Glutamatergic neuron (in vitro differentiated cells): ENCODE results near the gene TAS2R41. TPM values are rescaled to one million over a fixed set of nuclear protein-coding genes. Genes with fewer than 3 reads are reported as not detected.

ENCODE experiments used
- DNase-seq: peaks from one replicate; pipeline ENCODE4 v3.0.0; 2022
- H3K27ac Mint-ChIP-seq: one replicate; pipeline ENCODE4 v1.8.0; 2020; ENCODE audit warnings: mild to moderate bottlenecking, mixed read lengths, inconsistent platforms; ENCODE audit not compliant: unreplicated experiment
- H3K27me3 Mint-ChIP-seq: one replicate; pipeline ENCODE4 v1.8.0; 2020; ENCODE audit warnings: mild to moderate bottlenecking, moderate library complexity, mixed read lengths, inconsistent platforms; ENCODE audit not compliant: unreplicated experiment
- H3K36me3 Mint-ChIP-seq: one replicate; pipeline ENCODE4 v1.8.0; 2020; ENCODE audit warnings: mild to moderate bottlenecking, mixed read lengths, inconsistent platforms; ENCODE audit not compliant: unreplicated experiment
- H3K4me1 Mint-ChIP-seq: one replicate; pipeline ENCODE4 v1.8.0; 2020; ENCODE audit warnings: mild to moderate bottlenecking, low read depth, mixed read lengths, inconsistent platforms; ENCODE audit not compliant: unreplicated experiment
- H3K4me3 Mint-ChIP-seq: one replicate; pipeline ENCODE4 v1.8.0; 2020; ENCODE audit warnings: mild to moderate bottlenecking, mixed read lengths, inconsistent platforms; ENCODE audit not compliant: unreplicated experiment
- H3K9me3 Mint-ChIP-seq: one replicate; pipeline ENCODE4 v1.8.0; 2020; ENCODE audit warnings: mild to moderate bottlenecking, moderate library complexity, mixed read lengths, inconsistent platforms; ENCODE audit not compliant: unreplicated experiment
- CTCF ChIP-seq: fragments of 200-600 bp; sonication (generic); IDR thresholded peaks from one replicate; pipeline ENCODE4 v1.5.0; 2021; ENCODE audit not compliant: partially characterized antibody, unreplicated experiment
- total RNA-seq: library from RNA; stranded (reverse); fragmentation: NEBNext Ultra II Directional; extraction: Animal tissue kit (Norgen Biotek cat#: 25700); gene quantifications from one replicate; pipeline ENCODE4 v1.2.1, GENCODE V29; 2021; ENCODE audit not compliant: unreplicated experiment

The TAS2R41 gene
- total RNA-seq, 1 donor from 2014 or later = not detected

GRCh38 chr7:143444063-143444782 is 33.5 kb upstream of the TAS2R41 start:
- no peak overlapping the region for H3K4me3 Mint-ChIP-seq
- no peak for TF ChIP-seq CTCF
- DNase-seq = no peak
- no peaks in the 10 kb centered on the region for H3K9me3 Mint-ChIP-seq
- H3K4me1 Mint-ChIP-seq = no peaks in the 10 kb centered on the region
- H3K27me3 Mint-ChIP-seq = no peaks in the 10 kb centered on the region
- H3K36me3 Mint-ChIP-seq = no peaks in the 10 kb centered on the region
- H3K27ac Mint-ChIP-seq = no peak overlapping the region

DNA sequence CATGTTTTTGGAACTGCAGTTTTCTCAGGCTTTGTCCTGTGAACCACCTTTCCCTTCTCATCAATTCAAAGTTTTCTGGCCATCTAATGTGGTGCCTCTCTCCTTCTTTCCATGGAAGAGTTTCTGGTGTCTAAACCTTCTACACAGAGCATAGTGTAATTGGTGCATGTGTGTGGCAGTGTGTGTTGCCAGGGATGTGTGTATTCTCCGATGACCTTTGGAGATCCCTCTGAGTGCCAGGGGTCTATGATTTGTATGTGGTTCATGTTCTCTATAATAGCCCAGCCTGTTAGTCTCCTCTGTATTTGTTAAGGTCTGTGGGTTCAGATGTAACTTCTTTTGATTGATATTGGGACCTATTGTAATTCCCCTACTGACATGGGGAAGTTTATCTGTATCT is 32.9 kb upstream of the TAS2R41 start:
- Mint-ChIP-seq H3K9me3 (no peaks in the 10 kb centered on the region), H3K27ac (no peak overlapping the region), H3K36me3 (no peaks in the 10 kb centered on the region), H3K4me1 (no peaks in the 10 kb centered on the region), H3K27me3 (no peaks in the 10 kb centered on the region), H3K4me3 (no peak overlapping the region)
- no peak for DNase-seq
- TF ChIP-seq CTCF = no peak

DNA sequence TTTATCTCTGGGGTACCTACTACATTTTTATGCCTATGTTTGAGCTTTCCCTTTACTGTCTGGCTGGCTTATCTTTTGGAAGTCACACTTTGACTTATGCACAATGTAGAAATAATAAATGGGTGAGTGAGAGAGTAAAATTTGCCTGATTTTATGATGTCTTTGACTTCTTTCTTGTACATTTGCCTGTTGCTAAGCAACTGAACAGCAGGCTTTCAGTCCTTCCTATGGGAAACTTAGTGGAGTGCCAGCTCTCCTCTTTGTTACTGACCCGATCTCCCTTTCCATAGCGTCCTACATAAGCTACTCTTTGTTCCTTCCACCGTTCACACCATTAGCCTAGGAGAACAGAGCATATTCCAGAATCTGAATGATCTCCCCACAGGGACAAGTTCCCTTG is 30.2 kb upstream of the TAS2R41 start:
- no peaks in the 10 kb centered on the region for H3K27me3 Mint-ChIP-seq
- no peak for DNase-seq
- no peaks in the 10 kb centered on the region for H3K4me1 Mint-ChIP-seq
- no peak overlapping the region for H3K27ac Mint-ChIP-seq
- no peak overlapping the region for H3K4me3 Mint-ChIP-seq
- no peaks in the 10 kb centered on the region for H3K9me3 Mint-ChIP-seq
- H3K36me3 Mint-ChIP-seq = no peaks in the 10 kb centered on the region
- TF ChIP-seq CTCF = no peak

- H3K9me3 Mint-ChIP-seq = no peaks in the 10 kb centered on the region
- no peaks in the 10 kb centered on the region for H3K36me3 Mint-ChIP-seq
- no peaks in the 10 kb centered on the region for H3K27me3 Mint-ChIP-seq
- no peak for DNase-seq
- H3K4me3 Mint-ChIP-seq = no peak overlapping the region
- no peak overlapping the region for H3K27ac Mint-ChIP-seq
- TF ChIP-seq CTCF = no peak
- no peaks in the 10 kb centered on the region for H3K4me1 Mint-ChIP-seq
These were observed 29.2 kb upstream of the TAS2R41 start for GRCh38 chr7:143448429-143448828.

- Mint-ChIP-seq H3K27ac (no peak overlapping the region), H3K36me3 (no peaks in the 10 kb centered on the region), H3K4me3 (no peak overlapping the region), H3K27me3 (no peaks in the 10 kb centered on the region), H3K4me1 (no peaks in the 10 kb centered on the region), H3K9me3 (peaks cover 1% of the 10 kb centered on the region)
- TF ChIP-seq CTCF = no peak
- DNase-seq = no peak
These were observed 27.9 kb upstream of the TAS2R41 start for GRCh38 chr7:143449793-143450192.
